ENCODE measurements around the gene SLC41A2.

SLC41A2 gene

DNA sequence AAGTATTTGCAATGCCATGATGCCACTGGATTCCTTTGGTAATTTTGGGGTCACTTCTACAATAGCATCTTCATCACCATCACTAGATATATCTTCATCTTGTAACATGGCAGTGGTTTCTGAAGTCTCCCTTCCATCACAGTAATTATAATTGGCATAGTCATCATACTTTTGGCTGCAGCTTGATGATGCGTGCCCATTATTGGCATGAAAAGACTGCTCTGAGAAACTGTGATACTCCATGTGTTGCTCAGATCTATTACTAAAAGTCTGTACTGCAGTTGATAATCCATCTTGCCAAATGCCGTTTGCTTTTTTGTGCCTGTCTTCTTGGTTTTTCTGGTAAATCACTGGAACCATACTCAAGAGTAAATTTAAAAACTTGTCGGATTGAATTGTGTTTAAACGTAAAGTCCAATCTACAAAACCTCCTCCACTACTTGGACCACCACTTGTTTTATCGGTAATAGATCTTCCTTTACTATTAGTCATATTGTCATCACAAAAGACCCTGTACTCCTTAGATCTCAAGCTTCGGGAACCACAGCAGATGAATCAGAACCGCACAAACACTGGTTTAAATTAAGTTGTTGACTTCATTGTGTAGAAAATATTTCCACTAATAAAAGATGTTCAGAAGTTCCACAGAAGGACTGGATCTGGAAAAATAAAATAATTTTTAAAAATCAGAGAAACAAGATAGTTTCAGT lies 29.9 kb downstream of the SLC41A2 start:
- Histone ChIP-seq H3K27me3 (ENCODE audit: control insufficient read depth, low read length) (no peaks in the 10 kb centered on the region), H3K4me1 (ENCODE audit: control insufficient read depth, low read length) (no peaks in the 10 kb centered on the region), H3K4me3 (ENCODE audit: low read length) (no peak overlapping the region), H3K79me2 (ENCODE audit: control insufficient read depth, low read length) (no peaks in the 10 kb centered on the region), H3K9me2 (replicated peaks; ENCODE audit: control insufficient read depth, low read length) (no peaks in the 10 kb centered on the region), H3F3A (ENCODE audit: control insufficient read depth, insufficient read depth) (no peaks in the 10 kb centered on the region), H4K20me1 (ENCODE audit: control insufficient read depth, insufficient read depth, low read depth, low read length) (no peaks in the 10 kb centered on the region), H3K27ac (ENCODE audit: low read depth, low read length) (no peak overlapping the region), H3K36me3 (ENCODE audit: control insufficient read depth, low read length) (no peaks in the 10 kb centered on the region), H3K9me3 (ENCODE audit: control insufficient read depth, insufficient read depth, low read length) (no peaks in the 10 kb centered on the region), H3K4me2 (ENCODE audit: low read length) (no peak overlapping the region)
- no peak for TF ChIP-seq EZH2phosphoT487 (IDR thresholded peaks at IDR 0.05; ENCODE audit: borderline replicate concordance, low read length)
- TF ChIP-seq, protein P1, sequence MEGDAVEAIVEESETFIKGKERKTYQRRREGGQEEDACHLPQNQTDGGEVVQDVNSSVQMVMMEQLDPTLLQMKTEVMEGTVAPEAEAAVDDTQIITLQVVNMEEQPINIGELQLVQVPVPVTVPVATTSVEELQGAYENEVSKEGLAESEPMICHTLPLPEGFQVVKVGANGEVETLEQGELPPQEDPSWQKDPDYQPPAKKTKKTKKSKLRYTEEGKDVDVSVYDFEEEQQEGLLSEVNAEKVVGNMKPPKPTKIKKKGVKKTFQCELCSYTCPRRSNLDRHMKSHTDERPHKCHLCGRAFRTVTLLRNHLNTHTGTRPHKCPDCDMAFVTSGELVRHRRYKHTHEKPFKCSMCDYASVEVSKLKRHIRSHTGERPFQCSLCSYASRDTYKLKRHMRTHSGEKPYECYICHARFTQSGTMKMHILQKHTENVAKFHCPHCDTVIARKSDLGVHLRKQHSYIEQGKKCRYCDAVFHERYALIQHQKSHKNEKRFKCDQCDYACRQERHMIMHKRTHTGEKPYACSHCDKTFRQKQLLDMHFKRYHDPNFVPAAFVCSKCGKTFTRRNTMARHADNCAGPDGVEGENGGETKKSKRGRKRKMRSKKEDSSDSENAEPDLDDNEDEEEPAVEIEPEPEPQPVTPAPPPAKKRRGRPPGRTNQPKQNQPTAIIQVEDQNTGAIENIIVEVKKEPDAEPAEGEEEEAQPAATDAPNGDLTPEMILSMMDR (IDR thresholded peaks at IDR 0.05; ENCODE audit: low read depth, low read length, poor library complexity, severe bottlenecking) = no peak

DNA sequence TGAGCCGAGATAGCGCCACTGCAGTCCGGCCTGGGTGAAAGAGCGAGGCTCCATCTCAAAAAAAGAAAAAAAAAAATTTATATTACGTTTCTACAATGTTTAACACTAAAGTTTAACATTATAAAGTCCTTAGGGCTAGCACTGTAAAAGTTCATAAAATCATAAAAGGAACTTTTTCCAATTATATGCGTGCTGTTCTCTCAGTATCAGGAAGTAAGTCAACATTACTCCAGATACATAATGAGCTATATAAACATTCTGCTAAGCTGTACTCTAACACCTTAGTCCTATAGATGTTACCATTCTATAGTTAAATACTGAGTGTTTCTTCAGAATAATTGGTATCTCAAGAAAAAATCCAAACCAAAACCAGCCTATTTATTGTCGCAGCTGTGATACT lies 32.6 kb downstream of the SLC41A2 start:
- no peaks in the 10 kb centered on the region for H3K9me3 ChIP-seq (ENCODE audit: control insufficient read depth, insufficient read depth, low read length)
- H3K4me3 ChIP-seq (ENCODE audit: low read length) = no peak overlapping the region
- no peaks in the 10 kb centered on the region for H3K4me1 ChIP-seq (ENCODE audit: control insufficient read depth, low read length)
- no peak overlapping the region for H3K27ac ChIP-seq (ENCODE audit: low read depth, low read length)
- no peaks in the 10 kb centered on the region for H3K79me2 ChIP-seq (ENCODE audit: control insufficient read depth, low read length)
- H3K27me3 ChIP-seq (ENCODE audit: control insufficient read depth, low read length) = no peaks in the 10 kb centered on the region
- H3F3A ChIP-seq (ENCODE audit: control insufficient read depth, insufficient read depth) = no peaks in the 10 kb centered on the region
- no peaks in the 10 kb centered on the region for H4K20me1 ChIP-seq (ENCODE audit: control insufficient read depth, insufficient read depth, low read depth, low read length)
- TF ChIP-seq, protein P1 (IDR thresholded peaks at IDR 0.05; ENCODE audit: low read depth, low read length, poor library complexity, severe bottlenecking) = no peak
- TF ChIP-seq EZH2phosphoT487 (IDR thresholded peaks at IDR 0.05; ENCODE audit: borderline replicate concordance, low read length) = no peak
- H3K4me2 ChIP-seq (ENCODE audit: low read length) = no peak overlapping the region
- no peaks in the 10 kb centered on the region for H3K9me2 ChIP-seq (replicated peaks; ENCODE audit: control insufficient read depth, low read length)
- no peaks in the 10 kb centered on the region for H3K36me3 ChIP-seq (ENCODE audit: control insufficient read depth, low read length)

DNA sequence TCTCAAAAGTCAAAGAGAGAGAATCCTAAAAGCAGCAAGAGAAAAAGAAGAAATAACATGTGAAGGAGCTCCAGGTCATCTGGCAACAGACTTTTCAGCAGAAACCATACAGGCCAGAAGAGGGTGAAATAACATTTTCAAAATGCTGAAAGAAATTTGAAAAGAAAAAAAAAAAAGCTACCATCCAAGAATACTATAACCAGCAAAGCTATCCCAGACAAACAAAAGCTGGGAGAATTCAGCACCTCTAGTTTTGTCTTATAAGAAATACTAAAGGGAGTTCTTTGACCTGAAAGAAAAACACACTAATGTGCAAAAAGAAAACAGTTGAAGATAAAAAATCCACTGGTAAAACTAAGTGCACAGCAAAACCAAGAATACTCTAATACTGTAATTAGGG lies 36.8 kb downstream of the SLC41A2 start:
- H3K9me2 ChIP-seq (replicated peaks; ENCODE audit: control insufficient read depth, low read length) = no peaks in the 10 kb centered on the region

More for the DNA sequence above, 36.8 kb downstream of the SLC41A2 start:
- Histone ChIP-seq H3F3A (ENCODE audit: control insufficient read depth, insufficient read depth) (no peaks in the 10 kb centered on the region), H3K9me3 (ENCODE audit: control insufficient read depth, insufficient read depth, low read length) (no peaks in the 10 kb centered on the region), H3K4me1 (ENCODE audit: control insufficient read depth, low read length) (no peaks in the 10 kb centered on the region), H3K4me3 (ENCODE audit: low read length) (no peak overlapping the region), H4K20me1 (ENCODE audit: control insufficient read depth, insufficient read depth, low read depth, low read length) (no peaks in the 10 kb centered on the region), H3K27me3 (ENCODE audit: control insufficient read depth, low read length) (no peaks in the 10 kb centered on the region), H3K4me2 (ENCODE audit: low read length) (no peak overlapping the region), H3K27ac (ENCODE audit: low read depth, low read length) (no peak overlapping the region), H3K79me2 (ENCODE audit: control insufficient read depth, low read length) (no peaks in the 10 kb centered on the region), H3K36me3 (ENCODE audit: control insufficient read depth, low read length) (no peaks in the 10 kb centered on the region)
- no peak for TF ChIP-seq EZH2phosphoT487 (IDR thresholded peaks at IDR 0.05; ENCODE audit: borderline replicate concordance, low read length)
- TF ChIP-seq, protein P1 (IDR thresholded peaks at IDR 0.05; ENCODE audit: low read depth, low read length, poor library complexity, severe bottlenecking) = no peak
